MCF 10A (cell line): ENCODE results near the gene GRIK3. TPM values are rescaled to one million over a fixed set of nuclear protein-coding genes. Genes with fewer than 3 reads are reported as not detected.

Experiments used
- BruUV-seq: library from RNA; stranded (reverse); fragments of 400-500 nt; replicated peaks from 2 replicates; lab custom pipeline; 2021; lab: Mats Ljungman, UMichigan
- CTCF ChIA-PET: fragments of 300-600 bp; sonication (Branson Sonifier 250); formaldehyde crosslinking; extraction: SDS; loops from one replicate; lab custom pipeline; 2021; ENCODE audit warnings: antibody characterized with exemption, inconsistent platforms; lab: Yijun Ruan, JAX
- POLR2A ChIA-PET: fragments of 300-600, 350-650 bp; sonication (Branson Sonifier 250); formaldehyde crosslinking; extraction: SDS; loops from one replicate; lab custom pipeline; 2020; ENCODE audit warnings: antibody characterized with exemption, inconsistent platforms; lab: Yijun Ruan, JAX
- DNase-seq: peaks from one replicate; pipeline ENCODE4 v3.0.0-alpha.2; 2018; ENCODE audit not compliant: unreplicated experiment
- H3K27ac Mint-ChIP-seq: one replicate; pipeline ENCODE4 v1.8.0; 2022; ENCODE audit warnings: mild to moderate bottlenecking, low read depth, mixed read lengths; ENCODE audit not compliant: unreplicated experiment
- H3K27me3 Mint-ChIP-seq: one replicate; pipeline ENCODE4 v1.8.0; 2022; ENCODE audit warnings: mixed read lengths; ENCODE audit not compliant: insufficient read depth, unreplicated experiment
- H3K36me3 Mint-ChIP-seq: one replicate; pipeline ENCODE4 v1.8.0; 2022; ENCODE audit warnings: mild to moderate bottlenecking, moderate library complexity, mixed read lengths; ENCODE audit not compliant: insufficient read depth, unreplicated experiment
- H3K4me1 Mint-ChIP-seq: one replicate; pipeline ENCODE4 v1.8.0; 2022; ENCODE audit warnings: mixed read lengths; ENCODE audit not compliant: insufficient read depth, unreplicated experiment
- H3K4me3 Mint-ChIP-seq: one replicate; pipeline ENCODE4 v1.8.0; 2022; ENCODE audit warnings: mild to moderate bottlenecking, moderate library complexity, mixed read lengths; ENCODE audit not compliant: unreplicated experiment
- H3K9me3 Mint-ChIP-seq: one replicate; pipeline ENCODE4 v1.8.0; 2022; ENCODE audit warnings: mixed read lengths; ENCODE audit not compliant: unreplicated experiment
- intact Hi-C: fragments of 100-400 bp; cut with micrococcal nuclease; formaldehyde crosslinking; loops from 2 replicates; pipeline ENCODE4 v1.14.1; 2022
- total RNA-seq: library from RNA; stranded (reverse); gene quantifications from 2 replicates; pipeline ENCODE4 v1.2.3, GENCODE V29; 2022
- TF ChIP-seq, protein P1 (sequence below): fragments of 200-600 bp; IDR thresholded peaks from one replicate; pipeline ENCODE4 v1.8.0; 2022; ENCODE audit warnings: antibody characterized with exemption, mild to moderate bottlenecking; ENCODE audit not compliant: unreplicated experiment

GRIK3 gene
- total RNA-seq, 1 experiment from 2014 or later, result not detected

DNA sequence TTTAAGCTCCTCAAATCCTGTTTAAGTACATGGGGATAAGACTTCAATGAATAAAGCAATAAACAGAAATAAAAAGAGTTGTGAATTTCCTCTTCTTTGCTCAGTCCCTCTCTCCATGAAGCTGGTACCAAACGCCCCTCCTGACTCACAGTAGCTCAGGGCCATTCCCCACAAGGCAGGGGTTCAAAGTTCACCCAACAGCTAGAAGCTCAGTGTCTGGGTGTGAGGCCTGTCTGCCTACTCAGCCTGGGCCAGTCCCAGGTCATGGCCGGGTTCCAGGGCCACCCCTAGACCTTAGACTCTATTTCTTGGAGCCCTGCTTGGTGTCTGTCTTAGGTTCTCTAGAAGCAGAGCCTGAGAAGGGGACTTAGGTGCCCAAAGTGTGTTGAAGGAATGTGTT, 251.5 kb downstream of the GRIK3 start:
- Mint-ChIP-seq H3K9me3 (no peaks in the 10 kb centered on the region), H3K36me3 (no peaks in the 10 kb centered on the region), H3K4me3 (no peak overlapping the region), H3K4me1 (no peaks in the 10 kb centered on the region), H3K27me3 (peaks cover 18% of the 10 kb centered on the region), H3K27ac (no peak overlapping the region)
- ChIA-PET CTCF (interaction anchor here (0.8 kb wide), 1 partner anchor 12 kb away, joined by 3 read pairs; no protein-coding TSS in a partner anchor), POLR2A (no interaction called here)
- TF ChIP-seq, protein P1, sequence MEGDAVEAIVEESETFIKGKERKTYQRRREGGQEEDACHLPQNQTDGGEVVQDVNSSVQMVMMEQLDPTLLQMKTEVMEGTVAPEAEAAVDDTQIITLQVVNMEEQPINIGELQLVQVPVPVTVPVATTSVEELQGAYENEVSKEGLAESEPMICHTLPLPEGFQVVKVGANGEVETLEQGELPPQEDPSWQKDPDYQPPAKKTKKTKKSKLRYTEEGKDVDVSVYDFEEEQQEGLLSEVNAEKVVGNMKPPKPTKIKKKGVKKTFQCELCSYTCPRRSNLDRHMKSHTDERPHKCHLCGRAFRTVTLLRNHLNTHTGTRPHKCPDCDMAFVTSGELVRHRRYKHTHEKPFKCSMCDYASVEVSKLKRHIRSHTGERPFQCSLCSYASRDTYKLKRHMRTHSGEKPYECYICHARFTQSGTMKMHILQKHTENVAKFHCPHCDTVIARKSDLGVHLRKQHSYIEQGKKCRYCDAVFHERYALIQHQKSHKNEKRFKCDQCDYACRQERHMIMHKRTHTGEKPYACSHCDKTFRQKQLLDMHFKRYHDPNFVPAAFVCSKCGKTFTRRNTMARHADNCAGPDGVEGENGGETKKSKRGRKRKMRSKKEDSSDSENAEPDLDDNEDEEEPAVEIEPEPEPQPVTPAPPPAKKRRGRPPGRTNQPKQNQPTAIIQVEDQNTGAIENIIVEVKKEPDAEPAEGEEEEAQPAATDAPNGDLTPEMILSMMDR, result no peak
- intact Hi-C loops, result no loop called here
- BruUV-seq, result no TSS peak
- no peak for DNase-seq

DNA sequence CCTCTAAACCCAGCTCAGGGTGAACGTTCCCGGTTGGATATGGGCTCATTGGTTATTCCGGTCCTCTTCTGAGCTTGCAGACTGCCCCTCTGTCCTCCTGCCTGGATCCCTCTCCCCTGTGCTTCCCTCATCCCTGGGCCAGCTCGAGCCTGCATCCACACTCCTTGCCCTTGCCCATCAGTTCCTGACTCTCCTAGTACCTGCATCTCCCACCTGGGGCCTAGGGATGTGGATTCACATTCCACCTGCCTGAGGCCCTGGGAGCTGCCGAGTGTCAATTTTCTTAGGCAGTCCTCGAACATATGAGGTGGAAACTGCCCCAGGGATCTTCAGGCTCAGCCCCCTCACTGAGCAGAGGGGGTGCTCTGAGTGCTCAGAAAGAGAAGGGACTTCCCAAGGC, 252.2 kb downstream of the GRIK3 start:
- intact Hi-C loops, result no loop called here
- Mint-ChIP-seq H3K36me3 (no peaks in the 10 kb centered on the region), H3K4me3 (no peak overlapping the region), H3K4me1 (no peaks in the 10 kb centered on the region), H3K27me3 (peaks cover 12% of the 10 kb centered on the region), H3K27ac (no peak overlapping the region), H3K9me3 (no peaks in the 10 kb centered on the region)
- BruUV-seq, result no TSS peak
- CTCF ChIA-PET, result interaction anchor here (0.6 to 0.8 kb wide), 3 partner anchors 11 to 281 kb away, joined by 3 read pairs; no protein-coding TSS in a partner anchor
- TF ChIP-seq, protein P1, result no peak
- POLR2A ChIA-PET, result no interaction called here
- no peak for DNase-seq

DNA sequence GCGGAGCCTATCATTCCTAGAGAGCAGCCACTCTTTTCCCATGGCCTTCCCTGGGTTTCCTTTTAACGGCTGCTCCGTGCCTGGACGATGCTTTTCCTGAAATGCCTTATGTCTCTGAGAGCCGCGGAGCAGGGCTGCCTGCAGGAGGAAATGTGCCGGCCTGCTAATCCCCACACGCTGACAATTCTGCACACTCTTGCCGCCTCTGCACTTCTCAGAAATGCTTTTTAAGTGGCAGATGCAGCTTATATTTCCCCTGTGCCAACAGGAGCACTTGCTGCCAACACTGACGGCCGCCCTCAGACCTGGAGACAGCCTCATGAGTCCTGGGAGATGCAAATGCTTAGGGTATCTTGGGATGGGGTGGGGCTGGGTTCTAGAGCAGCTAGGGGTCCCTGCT, 253.2 kb downstream of the GRIK3 start:
- POLR2A ChIA-PET, result no interaction called here
- intact Hi-C loops, result no loop called here
- Mint-ChIP-seq H3K9me3 (no peaks in the 10 kb centered on the region), H3K36me3 (no peaks in the 10 kb centered on the region), H3K4me3 (no peak overlapping the region), H3K27ac (no peak overlapping the region), H3K4me1 (no peaks in the 10 kb centered on the region), H3K27me3 (peaks cover 21% of the 10 kb centered on the region)
- TF ChIP-seq, protein P1, result no peak
- BruUV-seq, result no TSS peak
- CTCF ChIA-PET, result interaction anchor here (0.7 kb wide), 2 partner anchors 74 to 280 kb away, joined by 3 read pairs; no protein-coding TSS in a partner anchor
- DNase-seq, result no peak

DNA sequence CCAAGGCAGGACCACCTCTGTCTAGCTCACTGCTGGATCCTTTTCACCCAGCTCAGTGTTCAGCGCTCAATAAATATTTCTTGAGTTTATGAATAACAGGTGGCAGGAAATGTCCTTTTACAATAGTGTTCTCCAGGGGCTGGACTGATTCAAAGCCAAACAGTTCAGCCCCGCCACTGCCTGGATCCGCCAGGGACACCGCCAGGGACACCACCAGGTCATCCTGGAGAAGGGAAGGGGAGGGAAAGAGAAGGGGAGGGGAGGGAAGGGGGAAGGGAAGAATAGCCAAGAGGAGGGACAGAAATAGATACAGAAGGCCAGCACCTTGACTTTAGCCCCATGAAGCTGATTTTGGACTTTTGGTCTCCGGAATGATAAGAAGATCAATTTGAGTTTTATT, 255.6 kb downstream of the GRIK3 start:
- intact Hi-C loops, result no loop called here
- CTCF ChIA-PET, result interaction anchor here (0.9 to 1.3 kb wide), 2 partner anchors 10 to 11 kb away, joined by 3 to 4 read pairs; no protein-coding TSS in a partner anchor
- no TSS peak for BruUV-seq
- H3K9me3 Mint-ChIP-seq, result no peaks in the 10 kb centered on the region
- POLR2A ChIA-PET, result no interaction called here
- TF ChIP-seq, protein P1, result no peak
- H3K4me3 Mint-ChIP-seq, result no peak overlapping the region
- H3K36me3 Mint-ChIP-seq, result no peaks in the 10 kb centered on the region
- no peak overlapping the region for H3K27ac Mint-ChIP-seq
- H3K4me1 Mint-ChIP-seq, result no peaks in the 10 kb centered on the region
- no peak for DNase-seq
- peaks cover 30% of the 10 kb centered on the region for H3K27me3 Mint-ChIP-seq
